Peyer's patch (tissue), 4 donors: Measurements from ENCODE around the gene ITSN1. TPM values are rescaled to one million over a fixed set of nuclear protein-coding genes. Genes with fewer than 3 reads are reported as not detected.

Experiments
- DNase-seq, 3 donors: peaks; one replicate each; pipeline ENCODE4 v3.0.0-alpha.2; 2017 to 2019
- H3K27ac ChIP-seq, 4 donors: fragments of 200-600 bp; sonication (generic); one replicate each; pipeline ENCODE4 v1.5.1; 2016 to 2019
- H3K27me3 ChIP-seq, 2 donors: fragments of 200-600 bp; sonication (generic); one replicate each; pipeline ENCODE4 v1.5.1; 2019
- H3K36me3 ChIP-seq, 3 donors: fragments of 200-600 bp; sonication (generic); one replicate each; pipeline ENCODE4 v1.5.1; 2016 to 2019
- H3K4me1 ChIP-seq, 4 donors: fragments of 200-600 bp; sonication (generic); one replicate each; pipeline ENCODE4 v1.5.1; 2016 to 2019
- H3K4me3 ChIP-seq, 4 donors: fragments of 200-600 bp; sonication (generic); 1 replicate in 3 of 4; 2 replicates in 1 of 4; pipeline ENCODE4 v1.5.1; 2016 to 2019; ENCODE audit warnings: mild to moderate bottlenecking in 1 of 4
- H3K9me3 ChIP-seq, 4 donors: fragments of 200-600 bp; sonication (generic); one replicate each; pipeline ENCODE4 v1.5.1; 2016 to 2019; ENCODE audit warnings: mild to moderate bottlenecking in 1 of 4
- POLR2A ChIP-seq, 2 donors: fragments of 450-650 bp; IDR thresholded peaks; one replicate each; pipeline ENCODE4 v1.5.1; 2017; ENCODE audit warnings: antibody characterized with exemption in 2 of 2, mild to moderate bottlenecking in 2 of 2, moderate library complexity in 2 of 2
- total RNA-seq, 4 donors: library from RNA; depleted of rRNA; stranded (reverse); fragments of >200 nt; gene quantifications; one replicate each; pipeline ENCODE4 v1.1.0, GENCODE V29; 2016
- TF ChIP-seq, protein P1 (sequence below), 6 experiments: fragments of 450-650 bp in 4 of 6; fragments of 200-600 bp in 2 of 6; sonication (generic) in 1 of 6; IDR thresholded peaks; one replicate each; pipeline ENCODE4 v1.5.1; 2017 to 2019; ENCODE audit warnings: antibody characterized with exemption in 6 of 6, mild to moderate bottlenecking in 3 of 6, moderate library complexity in 1 of 6

The ITSN1 gene
- total RNA-seq, 4 donors from 2014 or later, result 41.0 to 56.9 (median 49.5) TPM

GRCh38 chr21:33869873-33870272, 227.6 kb downstream of the ITSN1 start:
- Histone ChIP-seq H3K9me3 (no peaks in the 10 kb centered on the region), H3K4me3 (no peak overlapping the region), H3K36me3 (no peaks in the 10 kb centered on the region), H3K27ac (no peak overlapping the region), H3K27me3 (no peaks in the 10 kb centered on the region), H3K4me1 (no peaks in the 10 kb centered on the region)
- DNase-seq, result no peak
- no peak for TF ChIP-seq POLR2A (IDR thresholded peaks at IDR 0.05)
- TF ChIP-seq, protein P1, sequence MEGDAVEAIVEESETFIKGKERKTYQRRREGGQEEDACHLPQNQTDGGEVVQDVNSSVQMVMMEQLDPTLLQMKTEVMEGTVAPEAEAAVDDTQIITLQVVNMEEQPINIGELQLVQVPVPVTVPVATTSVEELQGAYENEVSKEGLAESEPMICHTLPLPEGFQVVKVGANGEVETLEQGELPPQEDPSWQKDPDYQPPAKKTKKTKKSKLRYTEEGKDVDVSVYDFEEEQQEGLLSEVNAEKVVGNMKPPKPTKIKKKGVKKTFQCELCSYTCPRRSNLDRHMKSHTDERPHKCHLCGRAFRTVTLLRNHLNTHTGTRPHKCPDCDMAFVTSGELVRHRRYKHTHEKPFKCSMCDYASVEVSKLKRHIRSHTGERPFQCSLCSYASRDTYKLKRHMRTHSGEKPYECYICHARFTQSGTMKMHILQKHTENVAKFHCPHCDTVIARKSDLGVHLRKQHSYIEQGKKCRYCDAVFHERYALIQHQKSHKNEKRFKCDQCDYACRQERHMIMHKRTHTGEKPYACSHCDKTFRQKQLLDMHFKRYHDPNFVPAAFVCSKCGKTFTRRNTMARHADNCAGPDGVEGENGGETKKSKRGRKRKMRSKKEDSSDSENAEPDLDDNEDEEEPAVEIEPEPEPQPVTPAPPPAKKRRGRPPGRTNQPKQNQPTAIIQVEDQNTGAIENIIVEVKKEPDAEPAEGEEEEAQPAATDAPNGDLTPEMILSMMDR (IDR thresholded peaks at IDR 0.05), result no peak

DNA sequence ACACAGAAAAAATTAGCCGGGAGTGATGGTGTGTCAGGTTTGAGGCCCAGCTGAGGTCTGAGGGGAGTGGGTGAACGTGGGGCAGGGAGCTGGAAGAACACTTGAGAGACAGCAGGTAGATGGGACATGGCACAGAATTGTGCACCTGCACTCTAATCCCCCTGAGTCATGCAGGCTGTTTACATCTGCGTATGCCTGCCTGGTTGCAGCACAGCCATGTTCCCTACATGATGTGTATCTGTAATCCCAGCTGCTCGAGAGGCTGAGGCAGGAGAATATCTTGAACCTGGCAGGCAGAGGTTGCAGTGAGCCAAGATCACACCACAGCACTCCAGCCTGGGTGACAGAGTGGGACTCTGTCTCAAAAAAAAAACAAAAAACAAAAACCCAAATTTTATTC, 228.5 kb downstream of the ITSN1 start:
- Histone ChIP-seq H3K4me3 (no peak overlapping the region), H3K27me3 (no peaks in the 10 kb centered on the region), H3K27ac (no peak overlapping the region), H3K9me3 (no peaks in the 10 kb centered on the region), H3K36me3 (no peaks in the 10 kb centered on the region), H3K4me1 (no peaks in the 10 kb centered on the region)
- DNase-seq, result no peak
- TF ChIP-seq, protein P1 (IDR thresholded peaks at IDR 0.05), result no peak
- no peak for TF ChIP-seq POLR2A (IDR thresholded peaks at IDR 0.05)

DNA sequence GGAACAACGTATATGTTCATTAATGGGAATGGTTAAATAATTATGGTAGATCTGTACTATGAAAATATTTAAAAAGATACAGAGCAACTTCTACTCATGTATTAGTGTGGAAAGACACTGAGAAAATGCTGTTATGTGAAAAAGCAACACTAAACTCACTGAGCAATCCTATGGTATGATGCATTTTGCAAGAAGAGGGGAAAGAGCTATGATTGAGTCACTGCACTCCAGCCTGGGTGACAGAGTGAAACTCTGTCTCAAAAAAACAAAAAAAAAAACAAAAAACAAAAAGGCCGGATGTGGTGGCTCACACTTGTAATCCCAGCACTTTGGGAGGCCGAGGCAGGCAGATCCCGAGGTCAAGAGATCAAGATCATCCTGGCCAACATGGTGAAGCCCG, 228.9 kb downstream of the ITSN1 start:
- no peaks in the 10 kb centered on the region for H3K4me1 ChIP-seq
- no peaks in the 10 kb centered on the region for H3K27me3 ChIP-seq
- H3K4me3 ChIP-seq, result no peak overlapping the region
- DNase-seq, result no peak
- TF ChIP-seq, protein P1 (IDR thresholded peaks at IDR 0.05), result no peak
- TF ChIP-seq POLR2A (IDR thresholded peaks at IDR 0.05), result no peak
- no peaks in the 10 kb centered on the region for H3K9me3 ChIP-seq
- no peaks in the 10 kb centered on the region for H3K36me3 ChIP-seq
- no peak overlapping the region for H3K27ac ChIP-seq

DNA sequence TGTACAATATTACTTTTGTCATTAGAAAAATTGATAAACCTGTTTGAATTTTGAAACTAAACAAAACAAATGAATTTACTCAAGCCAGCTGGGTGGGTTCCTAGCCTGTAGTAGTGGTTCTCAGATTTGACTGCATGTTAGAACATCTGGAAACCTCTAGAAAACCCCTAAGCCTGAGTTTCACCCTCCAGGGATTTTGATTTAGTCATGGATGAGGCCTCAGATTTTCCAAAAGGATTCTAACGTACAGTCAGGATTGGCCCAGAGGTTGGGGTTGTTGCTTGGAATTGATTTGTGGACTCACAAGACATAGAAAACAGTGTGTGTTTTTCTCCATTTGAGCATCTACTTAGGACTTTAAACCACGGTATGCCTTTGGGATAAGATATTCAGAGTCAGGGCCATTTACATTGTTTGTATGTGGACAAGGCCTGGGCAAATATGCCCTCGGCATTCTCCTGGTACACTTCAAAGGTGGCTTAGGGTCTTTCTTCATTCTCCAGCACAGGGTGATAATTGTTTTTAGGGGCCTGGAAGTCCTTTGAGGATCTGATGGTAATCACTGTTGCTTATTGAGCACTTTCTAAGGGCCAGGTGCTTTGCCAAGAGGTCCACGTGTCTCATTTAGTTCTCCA, 230.7 kb downstream of the ITSN1 start:
- Histone ChIP-seq H3K4me1 (no peaks in the 10 kb centered on the region), H3K4me3 (no peak overlapping the region), H3K36me3 (no peaks in the 10 kb centered on the region), H3K27me3 (no peaks in the 10 kb centered on the region), H3K27ac (no peak overlapping the region), H3K9me3 (no peaks in the 10 kb centered on the region)
- DNase-seq, result no peak
- TF ChIP-seq, protein P1 (IDR thresholded peaks at IDR 0.05), result no peak
- no peak for TF ChIP-seq POLR2A (IDR thresholded peaks at IDR 0.05)

DNA sequence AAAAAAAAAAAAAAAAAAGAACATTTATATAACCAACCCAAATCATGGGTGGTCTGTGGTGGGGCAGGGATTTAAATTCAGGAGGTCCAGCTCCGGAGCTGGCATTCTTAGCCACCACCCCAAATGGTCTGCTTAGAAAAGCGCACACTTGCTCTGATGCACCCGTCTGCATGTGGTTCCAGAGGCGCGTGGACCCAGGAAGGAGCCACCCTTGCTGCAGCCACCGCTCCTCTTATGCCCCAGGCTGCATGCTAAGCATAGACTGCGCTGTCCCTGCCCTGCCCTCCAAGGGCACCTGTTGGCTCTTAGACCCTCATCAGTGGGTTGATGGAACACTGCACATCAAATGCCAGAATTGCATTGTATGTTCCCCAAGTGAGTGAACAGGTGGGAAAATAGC, 231.9 kb downstream of the ITSN1 start:
- TF ChIP-seq, protein P1 (IDR thresholded peaks at IDR 0.05), result no peak
- no peak for TF ChIP-seq POLR2A (IDR thresholded peaks at IDR 0.05)

More for the DNA sequence above, 231.9 kb downstream of the ITSN1 start:
- Histone ChIP-seq H3K9me3 (no peaks in the 10 kb centered on the region), H3K27me3 (no peaks in the 10 kb centered on the region), H3K36me3 (no peaks in the 10 kb centered on the region), H3K27ac (no peak overlapping the region), H3K4me1 (no peaks in the 10 kb centered on the region), H3K4me3 (no peak overlapping the region)
- DNase-seq, result no peak
